ENCODE data around the gene IPMK.

The IPMK gene

DNA sequence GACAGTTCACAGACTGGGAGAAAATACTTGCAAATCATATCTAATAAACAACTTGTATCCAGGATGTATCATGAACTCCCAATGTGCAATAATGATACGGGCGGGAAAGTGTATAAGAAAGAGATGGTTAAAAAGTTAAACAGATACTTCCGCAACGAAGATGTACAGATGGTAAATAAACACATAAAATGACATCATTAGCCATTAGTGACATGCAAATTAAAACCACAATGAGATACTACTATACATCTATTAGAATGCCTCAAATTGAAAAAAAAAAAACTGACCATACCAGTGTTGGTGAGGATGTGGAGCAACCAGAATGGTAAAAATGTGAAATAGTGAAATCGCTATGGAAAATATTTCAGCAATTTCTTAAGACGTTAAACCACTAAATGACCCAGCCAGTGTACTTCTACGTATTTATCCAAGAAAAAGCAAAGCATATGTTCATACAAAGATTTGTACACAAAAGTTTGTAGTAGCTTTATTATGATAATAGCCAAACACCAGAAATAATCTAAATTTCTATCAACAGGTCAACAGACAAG lies 83.5 kb downstream of the IPMK start:
- Histone ChIP-seq H3K79me2 (peaks cover 7% of the 10 kb centered on the region), H3K4me2 (ENCODE audit: low read length) (no peak overlapping the region), H3K9ac (no peak overlapping the region), H3K36me3 (ENCODE audit: control insufficient read depth, insufficient read depth, low read length) (no peaks in the 10 kb centered on the region), H3K4me3 (ENCODE audit: low read depth, low read length) (no peak overlapping the region), H3K27me3 (ENCODE audit: control insufficient read depth, insufficient read depth, low read length) (no peaks in the 10 kb centered on the region), H2AFZ (no peak overlapping the region), H3K9me3 (ENCODE audit: control insufficient read depth, low read length) (no peaks in the 10 kb centered on the region), H3K4me1 (peaks cover 20% of the 10 kb centered on the region), H3K27ac (no peak overlapping the region)
- TF ChIP-seq, protein P1, sequence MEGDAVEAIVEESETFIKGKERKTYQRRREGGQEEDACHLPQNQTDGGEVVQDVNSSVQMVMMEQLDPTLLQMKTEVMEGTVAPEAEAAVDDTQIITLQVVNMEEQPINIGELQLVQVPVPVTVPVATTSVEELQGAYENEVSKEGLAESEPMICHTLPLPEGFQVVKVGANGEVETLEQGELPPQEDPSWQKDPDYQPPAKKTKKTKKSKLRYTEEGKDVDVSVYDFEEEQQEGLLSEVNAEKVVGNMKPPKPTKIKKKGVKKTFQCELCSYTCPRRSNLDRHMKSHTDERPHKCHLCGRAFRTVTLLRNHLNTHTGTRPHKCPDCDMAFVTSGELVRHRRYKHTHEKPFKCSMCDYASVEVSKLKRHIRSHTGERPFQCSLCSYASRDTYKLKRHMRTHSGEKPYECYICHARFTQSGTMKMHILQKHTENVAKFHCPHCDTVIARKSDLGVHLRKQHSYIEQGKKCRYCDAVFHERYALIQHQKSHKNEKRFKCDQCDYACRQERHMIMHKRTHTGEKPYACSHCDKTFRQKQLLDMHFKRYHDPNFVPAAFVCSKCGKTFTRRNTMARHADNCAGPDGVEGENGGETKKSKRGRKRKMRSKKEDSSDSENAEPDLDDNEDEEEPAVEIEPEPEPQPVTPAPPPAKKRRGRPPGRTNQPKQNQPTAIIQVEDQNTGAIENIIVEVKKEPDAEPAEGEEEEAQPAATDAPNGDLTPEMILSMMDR (IDR thresholded peaks at IDR 0.05): no peak

DNA sequence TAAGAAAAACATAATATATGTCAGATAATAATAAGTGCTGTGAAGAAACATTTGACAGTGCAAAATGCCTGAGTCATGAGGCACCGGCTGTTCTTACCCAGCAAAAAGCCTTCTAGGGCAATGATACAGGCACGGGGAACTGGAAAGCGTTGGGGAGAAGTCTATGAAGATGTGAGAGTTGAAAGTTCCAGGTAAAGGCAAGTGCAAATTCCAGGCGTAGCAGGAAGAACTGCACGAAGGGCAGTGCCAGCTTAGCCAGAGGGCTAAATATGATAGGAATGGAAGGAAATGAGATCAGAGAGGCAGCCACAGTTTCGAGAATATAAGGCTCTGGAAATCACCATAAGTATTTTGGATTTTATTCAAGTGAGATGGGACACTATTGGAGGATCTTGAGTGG lies 87.0 kb downstream of the IPMK start:
- Histone ChIP-seq H3K27me3 (ENCODE audit: control insufficient read depth, insufficient read depth, low read length) (no peaks in the 10 kb centered on the region), H3K79me2 (peaks cover 7% of the 10 kb centered on the region), H3K36me3 (ENCODE audit: control insufficient read depth, insufficient read depth, low read length) (no peaks in the 10 kb centered on the region), H3K27ac (no peak overlapping the region), H3K9me3 (ENCODE audit: control insufficient read depth, low read length) (no peaks in the 10 kb centered on the region), H3K4me3 (ENCODE audit: low read depth, low read length) (no peak overlapping the region), H3K9ac (no peak overlapping the region), H3K4me2 (ENCODE audit: low read length) (no peak overlapping the region), H2AFZ (peak overlapping the region; percentile 65), H3K4me1 (peaks cover 13% of the 10 kb centered on the region)
- TF ChIP-seq, protein P1 (IDR thresholded peaks at IDR 0.05): no peak

DNA sequence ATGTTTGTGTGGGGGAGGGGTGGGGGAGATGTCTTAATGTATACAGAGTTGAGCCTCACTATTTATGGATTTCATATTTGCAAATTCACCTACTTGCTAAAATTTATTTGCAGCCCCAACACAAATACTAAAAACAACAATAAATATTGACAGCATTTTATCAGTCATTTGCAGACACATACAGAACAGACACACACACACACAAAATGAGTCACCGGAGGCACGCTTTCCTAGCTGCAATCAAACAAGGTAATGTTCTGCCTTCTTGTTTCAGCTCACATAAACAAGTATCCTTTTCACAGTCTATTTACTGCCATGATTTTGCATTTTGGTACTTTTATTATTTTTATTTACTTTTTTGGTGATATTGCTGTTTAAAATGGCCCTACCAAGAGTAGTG lies 88.5 kb downstream of the IPMK start:
- Histone ChIP-seq H2AFZ (no peak overlapping the region), H3K4me2 (ENCODE audit: low read length) (no peak overlapping the region), H3K4me1 (peaks cover 13% of the 10 kb centered on the region), H3K36me3 (ENCODE audit: control insufficient read depth, insufficient read depth, low read length) (no peaks in the 10 kb centered on the region), H3K27ac (no peak overlapping the region), H3K9ac (no peak overlapping the region), H3K79me2 (peaks cover 7% of the 10 kb centered on the region), H3K9me3 (ENCODE audit: control insufficient read depth, low read length) (no peaks in the 10 kb centered on the region), H3K4me3 (ENCODE audit: low read depth, low read length) (no peak overlapping the region), H3K27me3 (ENCODE audit: control insufficient read depth, insufficient read depth, low read length) (no peaks in the 10 kb centered on the region)
- TF ChIP-seq, protein P1 (IDR thresholded peaks at IDR 0.05): no peak

DNA sequence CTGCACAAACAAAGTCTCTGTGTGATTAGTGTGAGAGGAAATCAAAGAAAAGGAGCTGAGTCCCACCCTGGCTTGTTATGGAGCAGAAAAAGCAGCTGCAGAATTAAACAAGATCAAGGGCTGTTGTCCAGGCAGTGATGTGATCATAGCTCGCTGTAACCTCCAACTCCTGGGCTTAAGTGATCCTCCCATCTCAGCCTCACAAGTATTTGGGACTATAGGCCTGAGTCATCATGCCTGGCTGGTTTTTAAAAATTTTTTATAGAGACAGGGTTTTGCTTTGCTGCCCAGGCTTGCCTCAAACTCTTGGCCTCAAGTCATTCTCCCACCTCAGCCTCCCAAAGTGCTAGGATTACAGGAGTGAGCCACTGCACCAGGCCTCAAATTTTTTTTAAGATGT lies 88.9 kb downstream of the IPMK start:
- Histone ChIP-seq H3K9me3 (ENCODE audit: control insufficient read depth, low read length) (no peaks in the 10 kb centered on the region), H3K4me3 (ENCODE audit: low read depth, low read length) (no peak overlapping the region), H3K27me3 (ENCODE audit: control insufficient read depth, insufficient read depth, low read length) (no peaks in the 10 kb centered on the region), H3K79me2 (peaks cover 7% of the 10 kb centered on the region), H3K9ac (no peak overlapping the region), H2AFZ (peak overlapping the region; percentile 72), H3K4me1 (peaks cover 13% of the 10 kb centered on the region), H3K4me2 (ENCODE audit: low read length) (no peak overlapping the region), H3K36me3 (ENCODE audit: control insufficient read depth, insufficient read depth, low read length) (no peaks in the 10 kb centered on the region), H3K27ac (no peak overlapping the region)
- TF ChIP-seq, protein P1 (IDR thresholded peaks at IDR 0.05): no peak

DNA sequence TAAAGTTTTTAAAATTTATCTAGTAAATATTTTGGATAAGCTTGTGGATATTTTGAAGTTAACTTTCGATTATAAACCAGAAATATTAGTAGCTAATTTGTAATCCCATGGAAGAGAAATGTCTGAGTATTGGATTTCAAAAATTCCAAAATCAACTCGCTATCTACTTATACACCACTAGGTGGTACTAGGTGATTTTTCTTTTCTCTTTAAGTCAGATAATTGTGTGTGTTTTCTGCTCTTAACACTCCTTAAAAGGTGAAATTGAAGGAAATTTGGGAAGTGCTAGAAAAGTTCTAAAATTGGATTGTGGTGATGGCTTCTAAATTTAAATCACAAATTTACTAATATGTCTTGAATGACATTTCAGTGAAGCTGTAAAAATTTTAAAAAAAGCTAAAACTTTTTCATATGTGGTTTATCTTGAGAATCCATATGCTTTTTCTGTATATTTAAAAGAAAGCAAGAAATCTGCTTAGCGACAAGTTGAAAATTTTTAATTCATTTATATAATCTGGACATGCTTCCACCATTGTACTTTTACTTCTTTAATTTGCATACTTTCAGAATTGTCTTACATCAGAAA lies 90.2 kb downstream of the IPMK start:
- Histone ChIP-seq H3K9ac (no peak overlapping the region), H3K36me3 (ENCODE audit: control insufficient read depth, insufficient read depth, low read length) (no peaks in the 10 kb centered on the region), H3K27ac (no peak overlapping the region), H3K4me2 (ENCODE audit: low read length) (no peak overlapping the region), H3K27me3 (ENCODE audit: control insufficient read depth, insufficient read depth, low read length) (no peaks in the 10 kb centered on the region), H2AFZ (no peak overlapping the region), H3K9me3 (ENCODE audit: control insufficient read depth, low read length) (no peaks in the 10 kb centered on the region), H3K4me3 (ENCODE audit: low read depth, low read length) (no peak overlapping the region), H3K79me2 (peaks cover 7% of the 10 kb centered on the region), H3K4me1 (peaks cover 13% of the 10 kb centered on the region)
- TF ChIP-seq, protein P1 (IDR thresholded peaks at IDR 0.05): peak; percentile 82

Data from parathyroid adenoma (tissue), 2 donors.